Ovary (tissue), 3 donors: ENCODE measurements around the gene GPR75.

Experiments used
- CTCF ChIP-seq, 3 donors: fragments of 450-650 bp in 2 of 3; fragments of 200-600 bp in 1 of 3; IDR thresholded peaks; one replicate each; pipeline versions ENCODE4 v1.5.1 to v1.8.0; 2016 to 2022; ENCODE audit warnings: antibody characterized with exemption in 3 of 3, mild to moderate bottlenecking in 1 of 3
- EP300 ChIP-seq: sonication (generic); formaldehyde crosslinking; IDR thresholded peaks from one replicate; pipeline ENCODE4 v1.6.1; 2017; ENCODE audit warnings: antibody characterized with exemption
- POLR2A ChIP-seq: fragments of 450-650 bp; IDR thresholded peaks from one replicate; pipeline ENCODE4 v1.6.1; 2017; ENCODE audit warnings: antibody characterized with exemption, mild to moderate bottlenecking, moderate library complexity
- donor health status: DM: no; HTN: no; CAD: no.

- TF ChIP-seq CTCF (IDR thresholded peaks at IDR 0.05) (no peak), POLR2A (no peak), EP300 (no peak)
Measured at GRCh38 chr2:53884883-53885282, 25.1 kb upstream of the GPR75 start.
